Body of pancreas (tissue), 4 donors: ENCODE data around the gene PNPLA5. TPM values are rescaled to one million over a fixed set of nuclear protein-coding genes. Genes with fewer than 3 reads are reported as not detected.

Source experiments
- ATAC-seq: fragments of 150-250 bp; one replicate; pipeline ENCODE4 v1.9.1; 2016
- DNase-seq, 4 donors: peaks; one replicate each; pipeline ENCODE4 v3.0.0-alpha.2; 2019
- H3K27ac ChIP-seq, 4 donors: fragments of 200-600 bp; sonication (generic); 1 replicate in 3 of 4; 2 replicates in 1 of 4; pipeline versions ENCODE4 v1.5.1 to v1.6.1; 2016 to 2019; ENCODE audit warnings: mild to moderate bottlenecking in 1 of 4, mixed read lengths in 1 of 4, moderate library complexity in 1 of 4
- H3K27me3 ChIP-seq, 2 donors: fragments of 200-600 bp; sonication (generic); one replicate each; pipeline ENCODE4 v1.6.0; 2016; ENCODE audit warnings: mild to moderate bottlenecking in 1 of 2
- H3K36me3 ChIP-seq, 2 donors: fragments of 200-600 bp; sonication (generic); replicated peaks in 1 of 2; 2 replicates each; pipeline ENCODE4 v1.5.1; 2016; ENCODE audit warnings: low read depth in 2 of 2; ENCODE audit not compliant: insufficient read depth in 1 of 2
- H3K4me1 ChIP-seq: fragments of 200-600 bp; sonication (generic); one replicate; pipeline ENCODE4 v1.6.0; 2016
- H3K4me3 ChIP-seq, 2 donors: fragments of 200-600 bp; sonication (generic); 1 replicate in 1 of 2; 2 replicates in 1 of 2; pipeline ENCODE4 v1.5.1; 2016 to 2019
- H3K9me3 ChIP-seq, 3 donors: fragments of 200-600 bp; sonication (generic); 1 replicate in 2 of 3; 2 replicates in 1 of 3; pipeline ENCODE4 v1.5.1; 2016
- POLR2A ChIP-seq, 3 donors: fragments of 450-650 bp; IDR thresholded peaks; one replicate each; pipeline ENCODE4 v1.6.1; 2016; ENCODE audit warnings: antibody characterized with exemption in 3 of 3, mild to moderate bottlenecking in 2 of 3
- WGBS, 2 donors: methylation state at CpG; one replicate each; pipeline ENCODE4 v1.1.5; 2017; 5-methylcytosine and 5-hydroxymethylcytosine counted together
- intact Hi-C: fragments of 100-400 bp; cut with DNase I; formaldehyde crosslinking; loops from one replicate; pipeline ENCODE4 v1.15.1; 2023
- total RNA-seq, 2 donors: library from RNA; depleted of rRNA; stranded (reverse); fragments of >200 nt; gene quantifications; one replicate each; pipeline ENCODE4 v1.1.0, GENCODE V29; 2016
- TF ChIP-seq, protein P1 (sequence below), 7 experiments: fragments of 450-650 bp in 4 of 7; fragments of 200-600 bp in 3 of 7; sonication (generic) in 3 of 7; IDR thresholded peaks; one replicate each; pipeline ENCODE4 v1.5.1; 2016 to 2019; ENCODE audit warnings: antibody characterized with exemption in 7 of 7

PNPLA5 gene
- total RNA-seq, 2 donors from 2014 or later, result not detected

GRCh38 chr22:43888740-43889139, 3.1 kb downstream of the PNPLA5 start:
- TF ChIP-seq POLR2A (IDR thresholded peaks at IDR 0.05), result no peak
- TF ChIP-seq, protein P1, sequence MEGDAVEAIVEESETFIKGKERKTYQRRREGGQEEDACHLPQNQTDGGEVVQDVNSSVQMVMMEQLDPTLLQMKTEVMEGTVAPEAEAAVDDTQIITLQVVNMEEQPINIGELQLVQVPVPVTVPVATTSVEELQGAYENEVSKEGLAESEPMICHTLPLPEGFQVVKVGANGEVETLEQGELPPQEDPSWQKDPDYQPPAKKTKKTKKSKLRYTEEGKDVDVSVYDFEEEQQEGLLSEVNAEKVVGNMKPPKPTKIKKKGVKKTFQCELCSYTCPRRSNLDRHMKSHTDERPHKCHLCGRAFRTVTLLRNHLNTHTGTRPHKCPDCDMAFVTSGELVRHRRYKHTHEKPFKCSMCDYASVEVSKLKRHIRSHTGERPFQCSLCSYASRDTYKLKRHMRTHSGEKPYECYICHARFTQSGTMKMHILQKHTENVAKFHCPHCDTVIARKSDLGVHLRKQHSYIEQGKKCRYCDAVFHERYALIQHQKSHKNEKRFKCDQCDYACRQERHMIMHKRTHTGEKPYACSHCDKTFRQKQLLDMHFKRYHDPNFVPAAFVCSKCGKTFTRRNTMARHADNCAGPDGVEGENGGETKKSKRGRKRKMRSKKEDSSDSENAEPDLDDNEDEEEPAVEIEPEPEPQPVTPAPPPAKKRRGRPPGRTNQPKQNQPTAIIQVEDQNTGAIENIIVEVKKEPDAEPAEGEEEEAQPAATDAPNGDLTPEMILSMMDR (IDR thresholded peaks at IDR 0.05), result no peak
- Histone ChIP-seq H3K36me3 (no peaks in the 10 kb centered on the region), H3K27ac (no peak overlapping the region), H3K9me3 (no peaks in the 10 kb centered on the region), H3K27me3 (peaks cover 0 to 16% of the 10 kb centered on the region in 2 donors), H3K4me1 (peaks cover 9% of the 10 kb centered on the region), H3K4me3 (no peak overlapping the region)
- intact Hi-C loops, result no loop called here
- 47 to 48% methylated on average over 4 of the region's 4 CpGs for WGBS, 2 donors
- ATAC-seq (no peak), DNase-seq (no peak)

- WGBS, 2 donors, result 50 to 57% methylated on average over 1 to 4 of the region's 4 CpGs
- intact Hi-C loops, result no loop called here
- Histone ChIP-seq H3K4me1 (peaks cover 9% of the 10 kb centered on the region), H3K27me3 (peaks cover 0 to 16% of the 10 kb centered on the region in 2 donors), H3K36me3 (no peaks in the 10 kb centered on the region), H3K4me3 (no peak overlapping the region), H3K9me3 (no peaks in the 10 kb centered on the region), H3K27ac (no peak overlapping the region)
- no peak for ATAC-seq
- no peak for TF ChIP-seq POLR2A (IDR thresholded peaks at IDR 0.05)
- TF ChIP-seq, protein P1 (IDR thresholded peaks at IDR 0.05), result no peak
- no peak for DNase-seq
Observed at GRCh38 chr22:43887391-43887790, 4.4 kb downstream of the PNPLA5 start.

DNA sequence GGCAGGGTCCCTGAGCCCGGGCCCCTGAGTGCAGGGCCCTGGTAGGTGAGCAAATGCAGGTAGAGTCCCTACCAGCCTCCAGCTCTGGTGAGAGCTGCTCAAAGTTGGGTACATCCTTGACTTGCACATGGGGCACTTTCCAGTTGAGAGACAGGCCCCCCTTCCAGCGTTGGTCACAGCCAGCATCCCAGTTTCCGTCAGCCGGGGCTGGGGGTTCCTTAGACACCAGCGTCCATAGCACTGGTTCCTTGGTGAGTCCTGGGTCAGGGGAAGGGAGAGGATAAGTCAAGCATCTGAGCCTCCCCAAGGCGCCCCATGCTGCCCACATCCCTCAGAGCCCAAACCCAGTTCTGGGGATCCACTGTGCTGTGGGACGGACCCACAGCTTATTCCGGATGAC, 5.6 kb downstream of the PNPLA5 start:
- H3K36me3 ChIP-seq, result no peaks in the 10 kb centered on the region
- intact Hi-C loops, result no loop called here
- DNase-seq (no peak), ATAC-seq (no peak)
- no peaks in the 10 kb centered on the region for H3K9me3 ChIP-seq
- 44 to 52% methylated on average over 4 to 8 of the region's 8 CpGs for WGBS, 2 donors
- H3K4me3 ChIP-seq, result no peak overlapping the region
- H3K4me1 ChIP-seq, result peaks cover 9% of the 10 kb centered on the region
- no peak overlapping the region for H3K27ac ChIP-seq
- TF ChIP-seq POLR2A (IDR thresholded peaks at IDR 0.05), result no peak
- TF ChIP-seq, protein P1 (IDR thresholded peaks at IDR 0.05), result no peak
- peaks cover 0 to 14% of the 10 kb centered on the region in 2 donors for H3K27me3 ChIP-seq

DNA sequence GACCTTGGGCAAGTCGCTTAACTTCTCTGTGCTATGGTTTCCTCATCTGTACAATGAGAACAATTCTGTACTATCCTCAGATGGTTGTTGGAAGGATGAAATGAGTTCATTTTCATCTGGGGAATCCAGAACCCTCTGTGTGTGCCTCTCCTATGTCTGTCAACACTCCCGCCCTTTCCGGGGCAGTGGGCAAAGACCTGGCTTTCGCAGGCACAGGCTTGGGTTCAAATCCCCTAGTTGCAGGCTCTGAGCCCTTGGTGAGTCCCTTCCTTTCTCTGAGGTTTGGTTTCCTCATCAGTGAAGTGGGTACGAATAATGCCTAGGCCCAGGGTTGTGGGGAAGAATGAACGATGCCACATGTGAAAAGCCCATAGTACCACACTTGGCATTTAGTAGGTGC, 6.0 kb downstream of the PNPLA5 start:
- TF ChIP-seq, protein P1 (IDR thresholded peaks at IDR 0.05), result no peak
- no peak for TF ChIP-seq POLR2A (IDR thresholded peaks at IDR 0.05)
- DNase-seq, result no peak
- H3K27me3 ChIP-seq, result peaks cover 0 to 10% of the 10 kb centered on the region in 2 donors
- ATAC-seq, result no peak
- intact Hi-C loops, result no loop called here
- H3K4me3 ChIP-seq, result no peak overlapping the region
- no peak overlapping the region for H3K27ac ChIP-seq
- no peaks in the 10 kb centered on the region for H3K36me3 ChIP-seq
- peaks cover 6% of the 10 kb centered on the region for H3K4me1 ChIP-seq
- H3K9me3 ChIP-seq, result no peaks in the 10 kb centered on the region
- 52 to 58% methylated on average over 6 of the region's 6 CpGs for WGBS, 2 donors

DNA sequence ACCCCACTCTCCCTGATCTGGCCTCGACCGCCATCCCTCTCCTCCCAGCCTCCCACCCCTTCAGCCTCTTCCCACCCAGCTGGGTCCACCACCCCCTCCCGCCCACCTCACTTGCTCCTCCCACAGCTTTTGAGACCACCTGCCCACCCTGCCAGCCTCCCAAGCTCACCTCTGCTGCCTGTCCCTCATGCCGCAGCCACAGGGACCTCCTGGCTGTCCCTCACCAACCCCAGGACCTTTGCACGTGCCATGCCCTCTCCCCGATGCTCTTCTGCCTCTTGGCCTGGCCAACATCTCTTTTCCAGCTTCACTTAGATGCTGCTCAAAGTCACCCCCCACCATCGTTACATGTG, 6.5 kb downstream of the PNPLA5 start:
- 59 to 61% methylated on average over 7 of the region's 7 CpGs for WGBS, 2 donors

More for the DNA sequence above, 6.5 kb downstream of the PNPLA5 start:
- Histone ChIP-seq H3K27ac (no peak overlapping the region), H3K27me3 (peaks cover 0 to 7% of the 10 kb centered on the region in 2 donors), H3K4me3 (no peak overlapping the region), H3K4me1 (peaks cover 6% of the 10 kb centered on the region), H3K9me3 (no peaks in the 10 kb centered on the region), H3K36me3 (no peaks in the 10 kb centered on the region)
- ATAC-seq (no peak), DNase-seq (no peak)
- intact Hi-C loops, result no loop called here
- no peak for TF ChIP-seq POLR2A (IDR thresholded peaks at IDR 0.05)
- TF ChIP-seq, protein P1 (IDR thresholded peaks at IDR 0.05), result peak in 1 of 7 experiments; percentile 0
